HG02885 (cell line): ENCODE data around the gene SFXN5.
"Not testable (repeated sequence)": the region's sequence is repeated elsewhere in the genome, so short reads cannot be mapped to it uniquely, and the experiment has no call there.

Experiments used
- ATAC-seq: cut with Tn5 transposase; IDR thresholded peaks from one replicate; pipeline ENCODE4 v1.9.1; 2021; ENCODE audit warnings: mild to moderate bottlenecking; ENCODE audit not compliant: unreplicated experiment, poor library complexity

The SFXN5 gene

GRCh38 chr2:73080321-73081131, 9.0 kb upstream of the SFXN5 start:
- no peak for ATAC-seq

GRCh38 chr2:73079636-73080035, 8.1 kb upstream of the SFXN5 start:
- no peak for ATAC-seq

- ATAC-seq = no peak
These were observed 7.2 kb upstream of the SFXN5 start for GRCh38 chr2:73078457-73079411.

GRCh38 chr2:73077424-73077795, 5.9 kb upstream of the SFXN5 start:
- ATAC-seq = no peak

GRCh38 chr2:73076701-73077423, 5.3 kb upstream of the SFXN5 start:
- no peak for ATAC-seq

- no peak for ATAC-seq
These were observed 4.2 kb upstream of the SFXN5 start for GRCh38 chr2:73075477-73076373.

- ATAC-seq = no peak
These were observed 2.9 kb upstream of the SFXN5 start for GRCh38 chr2:73074110-73075069.

- ATAC-seq = no peak
These were observed 904 bp upstream of the SFXN5 start for GRCh38 chr2:73072416-73072815.

GRCh38 chr2:73072129-73072395, 550 bp upstream of the SFXN5 start:
- peak; percentile 1 for ATAC-seq

- peak; percentile 26 for ATAC-seq
These were observed 711 bp downstream of the SFXN5 start for GRCh38 chr2:73070643-73071359.

- ATAC-seq = no peak
These were observed 1.5 kb downstream of the SFXN5 start for GRCh38 chr2:73069855-73070642.

- ATAC-seq = no peak
These were observed 2.3 kb downstream of the SFXN5 start for GRCh38 chr2:73069041-73069854.

GRCh38 chr2:73068147-73068546, 3.4 kb downstream of the SFXN5 start:
- no peak for ATAC-seq

- ATAC-seq = no peak
These were observed 4.5 kb downstream of the SFXN5 start for GRCh38 chr2:73067043-73067442.

GRCh38 chr2:73065070-73065469, 6.4 kb downstream of the SFXN5 start:
- not testable (repeated sequence) for ATAC-seq
